H9 (cell line): ENCODE data around the gene UNC13D. TPM values are rescaled to one million over a fixed set of nuclear protein-coding genes. Genes with fewer than 3 reads are reported as not detected.

Experiments
- DNase-seq: peaks from one replicate; pipeline ENCODE4 v3.0.0-alpha.2; 2017
- H2AFZ ChIP-seq: one replicate; pipeline ENCODE4 v1.6.1; 2013; ENCODE audit warnings: mild to moderate bottlenecking, low read length, control low read depth, moderate library complexity
- H2AK5ac ChIP-seq: 2 replicates; pipeline ENCODE4 v1.6.1; 2013; ENCODE audit warnings: low read length, control low read depth, mixed read lengths; ENCODE audit not compliant: insufficient read length
- H2BK120ac ChIP-seq: one replicate; pipeline ENCODE4 v1.6.1; 2013; ENCODE audit warnings: low read depth, mild to moderate bottlenecking, low read length, control low read depth, inconsistent platforms; ENCODE audit not compliant: poor library complexity, severe bottlenecking
- H2BK12ac ChIP-seq: 2 replicates; pipeline ENCODE4 v1.6.1; 2013; ENCODE audit warnings: low read length, control low read depth, mixed read lengths, low read depth; ENCODE audit not compliant: insufficient read length
- H2BK15ac ChIP-seq: 2 replicates; pipeline ENCODE4 v1.6.1; 2013; ENCODE audit warnings: low read depth, low read length, control low read depth
- H2BK20ac ChIP-seq: one replicate; pipeline ENCODE4 v1.6.1; 2013; ENCODE audit warnings: low read depth, mild to moderate bottlenecking, low read length, control low read depth, inconsistent platforms; ENCODE audit not compliant: poor library complexity, severe bottlenecking
- H2BK5ac ChIP-seq: 2 replicates; pipeline ENCODE4 v1.6.1; 2013; ENCODE audit warnings: low read length, control low read depth, mixed read lengths; ENCODE audit not compliant: insufficient read length
- H3K14ac ChIP-seq: 2 replicates; pipeline ENCODE4 v1.6.1; 2013; ENCODE audit warnings: low read length, control low read depth; ENCODE audit not compliant: insufficient read depth
- H3K18ac ChIP-seq: 2 replicates; pipeline ENCODE4 v1.6.1; 2013; ENCODE audit warnings: low read depth, mild to moderate bottlenecking, mixed read lengths, low read length, control low read depth; ENCODE audit not compliant: insufficient read length
- H3K23ac ChIP-seq: 2 replicates; pipeline ENCODE4 v1.6.1; 2013; ENCODE audit warnings: low read length, control low read depth, mixed read lengths, low read depth; ENCODE audit not compliant: insufficient read length
- H3K23me2 ChIP-seq: 2 replicates; pipeline ENCODE4 v1.6.1; 2013; ENCODE audit warnings: low read depth, mild to moderate bottlenecking, mixed read lengths, low read length, control low read depth; ENCODE audit not compliant: insufficient read length, poor library complexity, severe bottlenecking
- H3K27ac ChIP-seq: 2 replicates; pipeline ENCODE4 v1.5.1; 2013; ENCODE audit warnings: low read length, control low read depth, mixed read lengths, low read depth; ENCODE audit not compliant: insufficient read length
- H3K27me3 ChIP-seq: 2 replicates; pipeline ENCODE4 v1.6.1; 2013; ENCODE audit warnings: low read length, control low read depth, inconsistent platforms; ENCODE audit not compliant: insufficient read depth
- H3K4ac ChIP-seq: 2 replicates; pipeline ENCODE4 v1.6.1; 2013; ENCODE audit warnings: low read depth, mild to moderate bottlenecking, control low read depth, inconsistent platforms, low read length, moderate library complexity
- H3K4me1 ChIP-seq: 2 replicates; pipeline ENCODE4 v1.6.1; 2013; ENCODE audit warnings: low read length, control low read depth, inconsistent platforms; ENCODE audit not compliant: insufficient read depth
- H3K4me2 ChIP-seq: 2 replicates; pipeline ENCODE4 v1.6.1; 2013; ENCODE audit warnings: low read length, control low read depth, mixed read lengths; ENCODE audit not compliant: insufficient read length, insufficient read depth
- H3K56ac ChIP-seq: 2 replicates; pipeline ENCODE4 v1.6.1; 2013; ENCODE audit warnings: low read depth, mild to moderate bottlenecking, mixed read lengths, low read length, control low read depth; ENCODE audit not compliant: insufficient read length
- H3K79me1 ChIP-seq: 2 replicates; pipeline ENCODE4 v1.6.1; 2013; ENCODE audit warnings: low read depth, mild to moderate bottlenecking, moderate library complexity, low read length, control low read depth, inconsistent platforms; ENCODE audit not compliant: insufficient read depth, poor library complexity, severe bottlenecking
- H3K79me2 ChIP-seq: 2 replicates; pipeline ENCODE4 v1.6.1; 2013; ENCODE audit warnings: low read length, control low read depth, inconsistent platforms; ENCODE audit not compliant: insufficient read depth
- H3K9ac ChIP-seq: 2 replicates; pipeline ENCODE4 v1.6.1; 2013; ENCODE audit warnings: low read length, control low read depth, mixed read lengths; ENCODE audit not compliant: insufficient read length; ENCODE audit errors: extremely low read depth
- H3K9me3 ChIP-seq: one replicate; pipeline ENCODE4 v1.6.1; 2013; ENCODE audit warnings: low read depth, low read length, inconsistent platforms; ENCODE audit not compliant: control insufficient read depth
- H3T11ph ChIP-seq: one replicate; pipeline ENCODE4 v1.6.1; 2013; ENCODE audit warnings: mild to moderate bottlenecking, low read length, control low read depth, inconsistent platforms
- H4K20me1 ChIP-seq: one replicate; pipeline ENCODE4 v1.6.1; 2013; ENCODE audit not compliant: control insufficient read depth, insufficient read length, insufficient read depth
- H4K5ac ChIP-seq: 2 replicates; pipeline ENCODE4 v1.6.1; 2013; ENCODE audit warnings: low read depth, mild to moderate bottlenecking, mixed read lengths, low read length, control low read depth; ENCODE audit not compliant: insufficient read length
- H4K8ac ChIP-seq: replicated peaks from 2 replicates; pipeline ENCODE4 v1.6.1; 2013; ENCODE audit warnings: low read length, control low read depth, mixed read lengths, low read depth; ENCODE audit not compliant: insufficient read length
- H4K91ac ChIP-seq: 2 replicates; pipeline ENCODE4 v1.6.1; 2013; ENCODE audit warnings: low read depth, mild to moderate bottlenecking, moderate library complexity, mixed read lengths, low read length, control low read depth; ENCODE audit not compliant: insufficient read length
- H3K27ac Mint-ChIP-seq, 3 experiments: 2 replicates in 2 of 3; 3 replicates in 1 of 3; pipeline ENCODE4 v1.8.0; 2020 to 2021; ENCODE audit warnings: mixed read lengths in 3 of 3, mild to moderate bottlenecking in 1 of 3, moderate library complexity in 1 of 3
- H3K27me3 Mint-ChIP-seq: 2 replicates; pipeline ENCODE4 v1.8.0; 2021; ENCODE audit warnings: low read depth, mild to moderate bottlenecking, moderate library complexity, mixed read lengths
- H3K36me3 Mint-ChIP-seq, 3 experiments: 2 replicates in 2 of 3; 3 replicates in 1 of 3; pipeline ENCODE4 v1.8.0; 2020 to 2021; ENCODE audit warnings: low read depth in 3 of 3, mixed read lengths in 3 of 3; ENCODE audit not compliant: insufficient read depth in 1 of 3
- H3K4me1 Mint-ChIP-seq, 2 experiments: 2 replicates each; pipeline ENCODE4 v1.8.0; 2020; ENCODE audit warnings: mixed read lengths in 2 of 2
- H3K4me3 Mint-ChIP-seq, 2 experiments: 2 replicates in 1 of 2; 3 replicates in 1 of 2; pipeline ENCODE4 v1.8.0; 2020 to 2021; ENCODE audit warnings: mild to moderate bottlenecking in 2 of 2, mixed read lengths in 2 of 2, moderate library complexity in 1 of 2
- H3K9me3 Mint-ChIP-seq, 2 experiments: 2 replicates in 1 of 2; 3 replicates in 1 of 2; pipeline ENCODE4 v1.8.0; 2020; ENCODE audit warnings: mild to moderate bottlenecking in 2 of 2, mixed read lengths in 2 of 2, moderate library complexity in 1 of 2
- CTCF ChIP-seq: fragments of 200-600 bp; sonication (generic); conservative IDR thresholded peaks from 3 replicates; pipeline ENCODE4 v1.8.0; 2021; ENCODE audit warnings: antibody characterized with exemption, mild to moderate bottlenecking
- whole genome bisulfite sequencing: extraction: QIAGEN DNeasy Blood & Tissue Kit; methylation state at CpG from one replicate; pipeline ENCODE4 v1.1.7; 2013; ENCODE audit warnings: missing lambda C conversion rate, low lambda C conversion rate, mixed read lengths; ENCODE audit not compliant: insufficient read length; ENCODE audit errors: extremely low coverage; 5-methylcytosine and 5-hydroxymethylcytosine counted together
- total RNA-seq: library from RNA; stranded (reverse); gene quantifications from 2 replicates; pipeline ENCODE4 v1.2.1, GENCODE V29; 2021

UNC13D gene
- total RNA-seq, 1 experiment from 2014 or later: 6.3 TPM

- Histone ChIP-seq H3K79me1 (no peaks in the 10 kb centered on the region), H4K5ac (no peak overlapping the region), H3K56ac (no peak overlapping the region), H2BK5ac (no peak overlapping the region), H3K23ac (no peak overlapping the region), H3K18ac (no peak overlapping the region), H3K27ac (no peak overlapping the region), H2BK120ac (no peak overlapping the region), H2AFZ (no peak overlapping the region), H2BK20ac (no peak overlapping the region), H3K23me2 (no peaks in the 10 kb centered on the region), H3K14ac (no peak overlapping the region), H3K4me1 (no peaks in the 10 kb centered on the region), H2AK5ac (no peak overlapping the region), H3K4ac (no peak overlapping the region), H3K4me2 (no peak overlapping the region), H3K9ac (no peak overlapping the region), H3K27me3 (no peaks in the 10 kb centered on the region), H2BK12ac (no peak overlapping the region), H2BK15ac (no peak overlapping the region), H3T11ph (no peak overlapping the region), H4K91ac (no peak overlapping the region), H4K20me1 (no peaks in the 10 kb centered on the region), H4K8ac (no peak overlapping the region), H3K9me3 (no peaks in the 10 kb centered on the region), H3K79me2 (no peaks in the 10 kb centered on the region)
- no peaks in the 10 kb centered on the region for H3K4me1 Mint-ChIP-seq
- DNase-seq: no peak
- no peak overlapping the region for H3K4me3 Mint-ChIP-seq
- no peaks in the 10 kb centered on the region for H3K9me3 Mint-ChIP-seq
- peaks cover 9 to 65% (median 59%) of the 10 kb centered on the region in 3 experiments; a peak in 6 of 7 replicates for H3K36me3 Mint-ChIP-seq
- no peak for TF ChIP-seq CTCF
- H3K27me3 Mint-ChIP-seq: no peaks in the 10 kb centered on the region
- WGBS: no CpG with 5 or more reads among the region's 24 CpGs
- no peak overlapping the region for H3K27ac Mint-ChIP-seq
These were observed 30.9 kb downstream of the UNC13D start for GRCh38 chr17:75813081-75814020.
